Tibial artery (tissue), 4 donors: Measurements from ENCODE around the gene NDUFS7.

Experiments
- DNase-seq, 2 donors: peaks; one replicate each; pipeline ENCODE4 v3.0.0-alpha.2; 2019
- H3K27ac ChIP-seq, 2 donors: fragments of 200-600 bp; sonication (generic) in 1 of 2; 1 replicate in 1 of 2; 2 replicates in 1 of 2; pipeline ENCODE4 v1.5.1; 2018 to 2019; ENCODE audit warnings: mild to moderate bottlenecking in 1 of 2
- H3K27me3 ChIP-seq, 2 donors: fragments of 200-600 bp; sonication (generic) in 1 of 2; one replicate each; pipeline versions ENCODE4 v1.5.1 to v1.6.0; 2016 to 2019
- H3K36me3 ChIP-seq, 3 donors: fragments of 200-600 bp; sonication (generic) in 2 of 3; one replicate each; pipeline ENCODE4 v1.5.1; 2016 to 2019; ENCODE audit warnings: mild to moderate bottlenecking in 2 of 3
- H3K4me1 ChIP-seq, 4 donors: fragments of 200-600 bp; sonication (generic) in 2 of 4; 1 replicate in 3 of 4; 2 replicates in 1 of 4; pipeline ENCODE4 v1.5.1; 2016 to 2019
- H3K4me3 ChIP-seq, 2 donors: fragments of 200-600 bp; sonication (generic) in 1 of 2; 1 replicate in 1 of 2; 2 replicates in 1 of 2; pipeline ENCODE4 v1.5.1; 2018 to 2019; ENCODE audit warnings: mild to moderate bottlenecking in 2 of 2
- H3K9me3 ChIP-seq, 3 donors: fragments of 200-600 bp; sonication (generic) in 1 of 3; one replicate each; pipeline ENCODE4 v1.5.1; 2016 to 2019
- intact Hi-C: fragments of 100-400 bp; cut with DNase I; formaldehyde crosslinking; loops from one replicate; pipeline ENCODE4 v1.15.0; 2023; ENCODE audit warnings: low total_unique reads
- TF ChIP-seq, protein P1 (sequence below), 2 experiments: fragments of 200-600 bp in 1 of 2; fragments of 450-650 bp in 1 of 2; IDR thresholded peaks; one replicate each; pipeline ENCODE4 v1.5.1; 2017 to 2019; ENCODE audit warnings: antibody characterized with exemption in 2 of 2, mild to moderate bottlenecking in 1 of 2, moderate library complexity in 1 of 2

NDUFS7 gene

GRCh38 chr19:1389033-1389940 lies 5.6 kb downstream of the NDUFS7 start:
- TF ChIP-seq, protein P1, sequence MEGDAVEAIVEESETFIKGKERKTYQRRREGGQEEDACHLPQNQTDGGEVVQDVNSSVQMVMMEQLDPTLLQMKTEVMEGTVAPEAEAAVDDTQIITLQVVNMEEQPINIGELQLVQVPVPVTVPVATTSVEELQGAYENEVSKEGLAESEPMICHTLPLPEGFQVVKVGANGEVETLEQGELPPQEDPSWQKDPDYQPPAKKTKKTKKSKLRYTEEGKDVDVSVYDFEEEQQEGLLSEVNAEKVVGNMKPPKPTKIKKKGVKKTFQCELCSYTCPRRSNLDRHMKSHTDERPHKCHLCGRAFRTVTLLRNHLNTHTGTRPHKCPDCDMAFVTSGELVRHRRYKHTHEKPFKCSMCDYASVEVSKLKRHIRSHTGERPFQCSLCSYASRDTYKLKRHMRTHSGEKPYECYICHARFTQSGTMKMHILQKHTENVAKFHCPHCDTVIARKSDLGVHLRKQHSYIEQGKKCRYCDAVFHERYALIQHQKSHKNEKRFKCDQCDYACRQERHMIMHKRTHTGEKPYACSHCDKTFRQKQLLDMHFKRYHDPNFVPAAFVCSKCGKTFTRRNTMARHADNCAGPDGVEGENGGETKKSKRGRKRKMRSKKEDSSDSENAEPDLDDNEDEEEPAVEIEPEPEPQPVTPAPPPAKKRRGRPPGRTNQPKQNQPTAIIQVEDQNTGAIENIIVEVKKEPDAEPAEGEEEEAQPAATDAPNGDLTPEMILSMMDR (IDR thresholded peaks at IDR 0.05) = no peak
- Histone ChIP-seq H3K36me3 (peaks cover 48 to 79% (median 57%) of the 10 kb centered on the region in 3 donors), H3K27me3 (no peaks in the 10 kb centered on the region), H3K4me3 (no peak overlapping the region), H3K9me3 (no peaks in the 10 kb centered on the region), H3K4me1 (peaks cover 0 to 21% (median 18%) of the 10 kb centered on the region in 4 donors), H3K27ac (no peak overlapping the region)
- DNase-seq = no peak
- intact Hi-C loops = no loop called here

DNA sequence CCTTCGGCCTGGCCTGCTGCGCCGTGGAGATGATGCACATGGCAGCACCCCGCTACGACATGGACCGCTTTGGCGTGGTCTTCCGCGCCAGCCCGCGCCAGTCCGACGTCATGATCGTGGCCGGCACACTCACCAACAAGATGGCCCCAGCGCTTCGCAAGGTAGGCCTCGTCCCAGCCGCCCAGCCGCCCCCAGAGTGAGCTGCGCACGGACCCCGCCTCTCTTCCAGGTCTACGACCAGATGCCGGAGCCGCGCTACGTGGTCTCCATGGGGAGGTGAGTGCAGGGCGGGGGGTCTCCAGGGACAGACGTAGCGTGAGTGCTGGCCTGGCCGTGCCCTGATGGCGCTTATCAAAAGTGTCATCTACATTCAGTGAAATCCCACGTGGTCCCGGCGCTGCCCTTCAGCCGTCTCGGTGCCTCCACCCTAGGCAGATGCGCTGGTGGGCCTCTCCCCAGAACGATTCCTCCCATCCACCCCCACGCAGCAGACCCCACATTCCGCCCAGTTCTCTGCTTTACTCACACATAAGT lies 7.2 kb downstream of the NDUFS7 start:
- no peaks in the 10 kb centered on the region for H3K27me3 ChIP-seq
- DNase-seq = no peak
- H3K9me3 ChIP-seq = no peaks in the 10 kb centered on the region
- intact Hi-C loops = no loop called here
- H3K4me1 ChIP-seq = peaks cover 0 to 18% (median 7%) of the 10 kb centered on the region in 4 donors
- TF ChIP-seq, protein P1 (IDR thresholded peaks at IDR 0.05) = no peak
- no peak overlapping the region for H3K4me3 ChIP-seq
- peaks cover 48 to 96% (median 57%) of the 10 kb centered on the region in 3 donors for H3K36me3 ChIP-seq
- H3K27ac ChIP-seq = no peak overlapping the region

DNA sequence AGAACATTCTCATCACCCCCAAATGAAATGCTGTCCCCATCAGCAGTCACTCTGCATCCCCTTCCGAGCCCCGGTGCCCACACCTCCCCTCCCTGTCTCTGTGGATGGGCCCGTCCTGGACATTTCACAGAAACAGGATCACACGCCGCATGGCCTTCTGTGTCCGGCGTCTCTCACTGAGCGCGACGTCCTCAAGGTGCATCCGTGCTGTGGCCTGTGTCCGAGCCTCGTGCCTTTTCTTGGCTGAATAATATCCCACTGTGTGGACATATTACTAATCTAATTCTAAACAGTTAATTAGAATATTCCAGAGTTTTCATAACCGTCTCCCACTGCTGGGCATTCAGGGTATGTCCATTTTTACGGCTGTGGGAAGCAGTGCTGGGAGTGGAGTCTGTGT lies 8.7 kb downstream of the NDUFS7 start:
- intact Hi-C loops = no loop called here
- peaks cover 48 to 90% (median 52%) of the 10 kb centered on the region in 3 donors for H3K36me3 ChIP-seq
- DNase-seq = no peak
- H3K4me3 ChIP-seq = no peak overlapping the region
- TF ChIP-seq, protein P1 (IDR thresholded peaks at IDR 0.05) = no peak
- H3K9me3 ChIP-seq = no peaks in the 10 kb centered on the region
- no peak overlapping the region for H3K27ac ChIP-seq
- H3K4me1 ChIP-seq = peaks cover 0 to 23% (median 11%) of the 10 kb centered on the region in 4 donors
- no peaks in the 10 kb centered on the region for H3K27me3 ChIP-seq

GRCh38 chr19:1392939-1393530 lies 9.3 kb downstream of the NDUFS7 start:
- Histone ChIP-seq H3K27ac (no peak overlapping the region), H3K27me3 (no peaks in the 10 kb centered on the region), H3K9me3 (no peaks in the 10 kb centered on the region), H3K4me3 (no peak overlapping the region), H3K36me3 (peaks cover 48 to 84% (median 52%) of the 10 kb centered on the region in 3 donors), H3K4me1 (peaks cover 0 to 23% (median 11%) of the 10 kb centered on the region in 4 donors)
- TF ChIP-seq, protein P1 (IDR thresholded peaks at IDR 0.05) = no peak
- DNase-seq = no peak
- intact Hi-C loops = no loop called here

GRCh38 chr19:1393841-1394240 lies 10.1 kb downstream of the NDUFS7 start:
- no peaks in the 10 kb centered on the region for H3K9me3 ChIP-seq
- no peak overlapping the region for H3K27ac ChIP-seq
- TF ChIP-seq, protein P1 (IDR thresholded peaks at IDR 0.05) = no peak
- peaks cover 41 to 76% (median 46%) of the 10 kb centered on the region in 3 donors for H3K36me3 ChIP-seq
- intact Hi-C loops = no loop called here
- no peak for DNase-seq
- no peaks in the 10 kb centered on the region for H3K27me3 ChIP-seq
- no peak overlapping the region for H3K4me3 ChIP-seq
- H3K4me1 ChIP-seq = peaks cover 0 to 21% (median 11%) of the 10 kb centered on the region in 4 donors
